ENCODE results near the gene ELN.
A peak's percentile ranks its signal among the peaks of the same experiment; 100 is the strongest.

ELN gene

DNA sequence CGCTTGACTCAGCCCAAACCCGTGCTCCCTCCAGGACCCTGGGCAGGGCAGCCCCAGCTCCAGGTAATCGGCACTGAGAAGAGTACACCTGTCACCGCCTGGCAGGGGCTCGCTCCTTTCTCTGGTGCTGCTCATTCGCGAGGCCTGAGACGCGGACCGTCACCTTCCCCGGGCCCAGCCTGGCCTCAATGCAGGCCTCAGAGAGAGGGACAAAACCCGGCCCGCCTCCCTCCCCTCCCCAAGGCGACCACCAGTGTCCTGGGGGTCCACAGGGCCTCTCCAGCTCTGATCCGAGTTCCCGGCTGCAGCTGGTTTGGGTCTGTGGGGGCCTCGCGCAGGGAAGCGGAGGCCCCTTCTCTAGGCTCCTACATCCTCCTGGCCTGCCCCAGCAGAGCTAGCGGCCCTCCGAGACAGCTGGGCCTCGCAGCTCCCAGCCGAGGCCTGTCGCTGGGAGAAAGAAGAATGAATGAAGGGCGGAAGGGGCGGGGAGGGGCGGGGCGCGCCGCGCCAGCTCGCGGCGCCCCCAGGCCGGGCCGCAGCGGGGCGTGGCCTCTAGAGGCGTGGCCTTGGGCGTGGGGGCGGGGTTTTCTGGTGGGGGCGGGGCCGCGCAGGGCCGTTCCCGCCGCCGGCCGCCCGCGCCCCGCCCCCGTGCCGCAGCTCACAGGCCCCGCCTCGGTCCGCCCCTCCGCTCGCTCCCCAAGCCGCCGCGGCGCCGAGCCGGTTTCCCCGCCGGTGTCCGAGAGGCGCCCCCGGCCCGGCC is 55.3 kb downstream of the ELN start, which contains the start of gene LIMK1:
Gene LIMK1 (plus strand): TSS at position 688 of the 760 bp plus-strand sequence. CDS start 187 bp downstream, outside the sequence.
- H3K27ac ChIP-seq (ENCODE audit: low read depth, low read length): no peak within 1 kb of the TSS
- H3K36me3 ChIP-seq (ENCODE audit: control insufficient read depth in 5 of 5, insufficient read depth in 5 of 5, low read length in 5 of 5): peaks cover 0 to 5% (median 2%) of the 10 kb centered on the region in 5 donors
- H3K4me3 ChIP-seq (ENCODE audit: low read depth in 1 of 5, low read length in 5 of 5): peak within 1 kb of the TSS; percentile 53 to 63 (median 55)
- H3K27me3 ChIP-seq (ENCODE audit: control insufficient read depth in 5 of 5, insufficient read depth in 4 of 5, low read length in 5 of 5): no peaks in the 10 kb centered on the region
- H3K4me1 ChIP-seq (ENCODE audit: control insufficient read depth in 5 of 5, insufficient read depth in 5 of 5, low read length in 5 of 5): peaks cover 3 to 24% (median 20%) of the 10 kb centered on the region in 5 donors
- H3K9me3 ChIP-seq (ENCODE audit: control insufficient read depth in 5 of 5, low read length in 5 of 5): no peaks in the 10 kb centered on the region
- H3K9ac ChIP-seq (ENCODE audit: low read length in 5 of 5): peak within 1 kb of the TSS in 4 of 5 donors; percentile 53 to 78 (median 74)

DNA sequence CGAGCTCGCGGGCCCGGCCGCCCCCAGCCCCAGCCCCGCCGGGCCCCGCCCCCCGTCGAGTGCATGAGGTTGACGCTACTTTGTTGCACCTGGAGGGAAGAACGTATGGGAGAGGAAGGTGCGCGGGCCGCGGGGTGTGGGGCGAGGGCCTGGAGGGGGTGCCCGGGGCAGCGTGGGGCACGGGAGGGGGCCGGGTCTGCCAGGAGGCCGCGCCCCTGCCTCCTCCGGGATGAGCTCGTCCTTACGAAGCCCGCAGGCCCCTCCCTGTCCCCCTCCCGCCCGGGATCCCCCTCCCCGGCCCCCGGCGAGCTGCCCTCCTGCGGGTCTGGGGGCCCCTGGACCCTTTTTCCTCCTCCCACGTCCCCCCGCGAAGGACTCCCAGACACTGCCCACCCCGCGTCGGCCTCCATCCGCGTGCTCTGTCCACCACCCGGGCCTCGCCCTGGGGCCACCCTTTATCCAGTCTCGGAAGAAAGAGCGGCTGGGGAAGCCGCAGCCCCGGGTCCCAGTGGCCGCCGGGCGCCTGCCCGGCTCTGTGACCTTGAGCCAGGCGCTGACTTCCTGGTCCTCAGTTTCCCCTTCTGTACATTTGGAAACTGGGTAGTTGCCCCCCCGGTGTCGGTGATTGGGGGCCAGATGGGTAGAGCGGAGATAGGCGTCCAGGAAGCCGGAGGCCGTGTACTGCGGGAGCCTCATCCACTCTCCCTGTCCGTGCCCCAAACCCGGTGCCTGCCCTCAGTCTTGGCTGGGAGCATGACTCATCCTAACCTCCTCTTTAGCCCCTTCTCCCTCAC is 56.2 kb downstream of the ELN start:
- Histone ChIP-seq H3K36me3 (ENCODE audit: control insufficient read depth in 5 of 5, insufficient read depth in 5 of 5, low read length in 5 of 5) (peaks cover 0 to 7% (median 3%) of the 10 kb centered on the region in 5 donors), H3K9me3 (ENCODE audit: control insufficient read depth in 5 of 5, low read length in 5 of 5) (no peaks in the 10 kb centered on the region), H3K4me1 (ENCODE audit: control insufficient read depth in 5 of 5, insufficient read depth in 5 of 5, low read length in 5 of 5) (peaks cover 2 to 21% (median 19%) of the 10 kb centered on the region in 5 donors), H3K27ac (ENCODE audit: low read depth, low read length) (no peak overlapping the region), H3K9ac (ENCODE audit: low read length in 5 of 5) (peak overlapping the region in 4 of 5 donors; percentile 53 to 78 (median 70)), H3K27me3 (ENCODE audit: control insufficient read depth in 5 of 5, insufficient read depth in 4 of 5, low read length in 5 of 5) (no peaks in the 10 kb centered on the region), H3K4me3 (ENCODE audit: low read depth in 1 of 5, low read length in 5 of 5) (peak overlapping the region; percentile 53 to 57 (median 55))

DNA sequence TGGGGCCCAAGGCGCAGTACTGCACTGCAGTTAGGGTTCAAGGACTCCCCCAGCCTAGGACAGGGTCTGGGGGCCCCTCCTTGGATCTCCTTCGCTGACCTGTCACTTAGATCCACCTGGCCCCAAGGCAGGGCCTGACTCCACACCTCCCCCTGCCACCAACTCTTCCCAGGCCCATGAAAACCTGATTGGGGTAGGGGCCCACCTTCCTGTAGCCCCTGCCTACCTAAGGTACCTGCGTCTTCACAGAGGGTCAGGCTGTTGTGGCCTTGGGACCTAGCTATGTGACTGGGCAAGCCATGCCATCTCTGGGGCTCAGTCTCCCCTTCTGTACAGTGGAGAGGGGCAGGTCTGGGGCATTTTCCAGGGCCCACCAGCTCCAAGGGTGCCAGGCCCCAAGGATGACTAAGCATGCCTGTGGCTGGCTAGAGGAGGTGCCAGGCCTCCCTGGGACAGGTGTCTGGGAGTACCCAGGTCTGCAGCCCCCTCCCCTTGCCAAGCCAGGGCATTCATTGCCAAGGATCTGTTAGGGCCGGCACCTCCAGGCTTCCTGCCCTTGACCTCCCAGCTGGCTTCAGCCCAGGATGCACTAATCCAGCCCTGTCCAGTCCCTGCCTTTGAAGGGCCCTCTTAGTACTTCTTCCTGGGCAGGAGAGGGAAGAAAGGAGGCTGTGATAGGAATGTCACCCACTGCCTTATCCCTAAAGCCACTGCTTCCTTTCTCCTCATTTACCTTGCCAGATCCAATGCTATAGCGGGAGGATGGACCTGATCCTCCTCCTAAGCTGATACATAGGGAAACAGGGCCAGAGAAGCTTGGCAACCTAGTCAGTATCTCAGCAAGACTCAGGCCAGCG is 57.0 kb downstream of the ELN start:
- H3K9me3 ChIP-seq (ENCODE audit: control insufficient read depth in 5 of 5, low read length in 5 of 5): no peaks in the 10 kb centered on the region
- H3K27ac ChIP-seq (ENCODE audit: low read depth, low read length): no peak overlapping the region
- H3K4me3 ChIP-seq (ENCODE audit: low read depth in 1 of 5, low read length in 5 of 5): peak overlapping the region; percentile 53 to 57 (median 55)
- H3K9ac ChIP-seq (ENCODE audit: low read length in 5 of 5): peak overlapping the region in 3 of 5 donors; percentile 53 to 71 (median 70)
- H3K4me1 ChIP-seq (ENCODE audit: control insufficient read depth in 5 of 5, insufficient read depth in 5 of 5, low read length in 5 of 5): peaks cover 0 to 20% (median 19%) of the 10 kb centered on the region in 5 donors
- H3K36me3 ChIP-seq (ENCODE audit: control insufficient read depth in 5 of 5, insufficient read depth in 5 of 5, low read length in 5 of 5): peaks cover 0 to 7% (median 3%) of the 10 kb centered on the region in 5 donors
- H3K27me3 ChIP-seq (ENCODE audit: control insufficient read depth in 5 of 5, insufficient read depth in 4 of 5, low read length in 5 of 5): no peaks in the 10 kb centered on the region

DNA sequence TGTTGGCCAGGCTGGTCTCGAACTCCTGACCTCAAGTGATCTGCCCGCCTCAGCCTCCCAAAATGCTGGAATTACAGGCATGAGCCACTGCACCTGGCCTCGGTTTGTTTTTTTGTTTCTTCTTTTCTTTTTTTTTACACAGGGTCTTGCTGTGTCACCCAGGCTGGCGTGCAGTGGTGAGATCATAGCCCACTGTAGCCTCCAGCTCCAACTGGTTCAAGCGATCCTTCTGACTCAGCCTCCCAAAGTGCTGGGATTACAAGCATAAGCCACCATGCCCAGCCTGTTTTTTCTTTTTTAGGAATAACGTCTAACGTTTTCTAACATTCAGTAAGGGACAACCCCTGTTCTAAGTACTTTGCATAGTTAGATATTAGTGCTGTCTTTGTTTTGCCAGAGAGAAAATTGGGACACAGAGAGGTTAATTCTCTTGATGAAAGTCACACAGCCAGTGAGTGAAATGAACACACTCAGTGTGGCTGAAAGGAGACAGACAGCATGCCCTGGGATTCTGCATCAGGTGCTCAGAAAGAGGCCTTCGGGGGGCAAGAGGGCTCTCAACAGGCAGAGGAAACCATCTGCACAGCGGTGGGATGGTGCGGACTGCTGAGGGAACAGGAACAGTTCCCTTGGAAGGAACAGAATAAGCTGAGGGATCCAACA is 59.9 kb downstream of the ELN start:
- Histone ChIP-seq H3K9me3 (ENCODE audit: control insufficient read depth in 5 of 5, low read length in 5 of 5) (no peaks in the 10 kb centered on the region), H3K4me1 (ENCODE audit: control insufficient read depth in 5 of 5, insufficient read depth in 5 of 5, low read length in 5 of 5) (peaks cover 0 to 27% (median 24%) of the 10 kb centered on the region in 5 donors), H3K27ac (ENCODE audit: low read depth, low read length) (no peak overlapping the region), H3K27me3 (ENCODE audit: control insufficient read depth in 5 of 5, insufficient read depth in 4 of 5, low read length in 5 of 5) (peaks cover 0 to 5% (median 0%) of the 10 kb centered on the region in 5 donors), H3K9ac (ENCODE audit: low read length in 5 of 5) (no peak overlapping the region), H3K4me3 (ENCODE audit: low read depth in 1 of 5, low read length in 5 of 5) (no peak overlapping the region), H3K36me3 (ENCODE audit: control insufficient read depth in 5 of 5, insufficient read depth in 5 of 5, low read length in 5 of 5) (peaks cover 0 to 7% (median 3%) of the 10 kb centered on the region in 5 donors)

DNA sequence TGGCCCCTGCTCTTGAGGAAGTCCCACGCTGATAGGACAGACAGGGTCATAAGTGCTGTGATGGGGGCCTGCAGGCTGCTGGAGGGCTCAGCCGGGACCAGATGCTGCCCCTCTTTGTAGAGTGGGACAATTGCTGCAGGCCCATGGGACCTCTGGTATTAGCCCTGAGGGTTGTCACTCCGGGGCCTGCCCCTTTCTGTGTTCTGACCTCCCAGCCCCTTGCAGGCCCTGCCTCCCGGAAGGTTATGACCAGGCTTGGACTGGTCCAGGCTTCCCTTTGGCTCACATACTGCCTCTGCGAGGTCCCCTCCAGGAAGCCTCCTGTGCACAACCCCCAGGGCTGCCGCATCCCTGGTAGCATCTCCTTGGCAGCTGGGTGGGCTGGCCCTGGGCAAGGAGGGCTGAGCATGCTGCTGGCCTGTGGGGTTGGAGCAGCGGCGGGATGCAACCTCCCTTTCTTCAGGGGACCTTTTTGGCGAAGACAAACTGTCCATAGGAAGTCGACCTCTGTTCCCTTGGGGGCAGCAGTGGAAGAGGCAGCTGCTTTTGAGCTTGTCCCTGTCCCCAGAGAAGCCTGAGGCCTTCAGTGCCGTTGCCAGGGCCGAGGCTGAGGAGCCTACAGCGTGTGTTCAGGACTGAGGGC is 64.5 kb downstream of the ELN start:
- Histone ChIP-seq H3K4me1 (ENCODE audit: control insufficient read depth in 5 of 5, insufficient read depth in 5 of 5, low read length in 5 of 5) (peaks cover 4 to 33% (median 28%) of the 10 kb centered on the region in 5 donors), H3K4me3 (ENCODE audit: low read depth in 1 of 5, low read length in 5 of 5) (peak overlapping the region in 2 of 5 donors; percentile 25 to 49), H3K36me3 (ENCODE audit: control insufficient read depth in 5 of 5, insufficient read depth in 5 of 5, low read length in 5 of 5) (peaks cover 0 to 13% (median 3%) of the 10 kb centered on the region in 5 donors), H3K27me3 (ENCODE audit: control insufficient read depth in 5 of 5, insufficient read depth in 4 of 5, low read length in 5 of 5) (peaks cover 0 to 8% (median 0%) of the 10 kb centered on the region in 5 donors), H3K9ac (ENCODE audit: low read length in 5 of 5) (peak overlapping the region in 1 of 5 donors; percentile 41), H3K9me3 (ENCODE audit: control insufficient read depth in 5 of 5, low read length in 5 of 5) (peaks cover 0 to 3% (median 0%) of the 10 kb centered on the region in 5 donors), H3K27ac (ENCODE audit: low read depth, low read length) (no peak overlapping the region)

DNA sequence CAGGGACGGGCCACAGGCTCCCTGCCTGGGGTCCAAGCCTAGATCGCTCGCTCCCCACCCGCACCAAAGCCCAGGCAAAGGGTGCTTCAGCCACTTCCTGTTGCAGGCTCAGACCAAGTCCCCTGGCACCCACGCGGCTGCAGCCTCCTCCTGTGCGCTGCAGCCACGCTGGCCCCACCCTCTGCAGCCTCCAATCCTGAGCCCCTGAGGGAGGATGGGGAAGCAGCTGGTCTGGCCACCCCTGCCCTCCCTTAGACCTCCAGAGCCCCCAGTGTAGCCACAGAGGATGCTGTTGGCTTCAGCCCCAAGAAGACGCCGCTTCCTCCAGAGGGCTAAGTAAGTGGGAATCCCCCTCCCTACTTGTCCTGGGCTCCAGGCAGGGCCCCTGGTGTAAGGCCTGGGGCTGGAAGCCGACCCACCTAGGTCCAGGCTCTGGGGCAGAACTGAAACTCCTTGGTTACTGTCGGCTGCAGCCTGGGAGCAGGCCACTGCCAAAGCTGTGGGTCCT is 65.0 kb downstream of the ELN start:
- Histone ChIP-seq H3K9me3 (ENCODE audit: control insufficient read depth in 5 of 5, low read length in 5 of 5) (peaks cover 0 to 3% (median 0%) of the 10 kb centered on the region in 5 donors), H3K27ac (ENCODE audit: low read depth, low read length) (no peak overlapping the region), H3K4me3 (ENCODE audit: low read depth in 1 of 5, low read length in 5 of 5) (peak overlapping the region in 2 of 5 donors; percentile 25 to 49), H3K4me1 (ENCODE audit: control insufficient read depth in 5 of 5, insufficient read depth in 5 of 5, low read length in 5 of 5) (peaks cover 4 to 33% (median 28%) of the 10 kb centered on the region in 5 donors), H3K27me3 (ENCODE audit: control insufficient read depth in 5 of 5, insufficient read depth in 4 of 5, low read length in 5 of 5) (peaks cover 0 to 8% (median 0%) of the 10 kb centered on the region in 5 donors), H3K9ac (ENCODE audit: low read length in 5 of 5) (peak overlapping the region in 1 of 5 donors; percentile 41), H3K36me3 (ENCODE audit: control insufficient read depth in 5 of 5, insufficient read depth in 5 of 5, low read length in 5 of 5) (peaks cover 0 to 15% (median 6%) of the 10 kb centered on the region in 5 donors)

DNA sequence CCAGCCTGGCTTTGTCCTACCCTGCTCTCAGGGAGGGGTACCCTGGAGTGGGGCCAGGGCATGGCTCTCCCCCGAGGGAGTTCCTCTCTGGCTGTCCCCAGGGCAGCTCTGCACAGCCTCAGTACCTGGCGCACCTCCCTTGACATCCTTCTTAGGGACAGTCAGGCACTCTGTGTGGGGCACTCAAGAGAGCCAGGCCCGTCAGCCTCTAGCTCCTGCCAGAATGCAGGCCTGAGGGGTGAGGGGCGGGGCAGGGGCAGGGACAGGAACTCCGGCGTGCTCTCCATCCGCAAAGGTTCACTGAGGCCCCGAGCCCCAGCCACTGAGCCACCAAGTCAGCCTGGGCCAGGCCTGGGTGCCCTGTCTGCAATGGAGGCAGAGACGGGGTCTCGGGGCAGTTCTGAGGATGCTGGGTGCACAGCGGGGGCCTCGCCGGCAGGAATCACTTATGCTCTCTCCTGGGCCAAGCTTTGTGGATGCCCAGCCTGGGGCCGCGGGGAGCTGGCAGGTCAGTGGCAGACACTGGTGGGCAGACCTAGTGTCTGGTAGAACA is 65.8 kb downstream of the ELN start:
- Histone ChIP-seq H3K27me3 (ENCODE audit: control insufficient read depth in 5 of 5, insufficient read depth in 4 of 5, low read length in 5 of 5) (peaks cover 0 to 8% (median 0%) of the 10 kb centered on the region in 5 donors), H3K36me3 (ENCODE audit: control insufficient read depth in 5 of 5, insufficient read depth in 5 of 5, low read length in 5 of 5) (peaks cover 0 to 12% (median 5%) of the 10 kb centered on the region in 5 donors), H3K4me1 (ENCODE audit: control insufficient read depth in 5 of 5, insufficient read depth in 5 of 5, low read length in 5 of 5) (peaks cover 4 to 33% (median 28%) of the 10 kb centered on the region in 5 donors), H3K4me3 (ENCODE audit: low read depth in 1 of 5, low read length in 5 of 5) (peak overlapping the region in 4 of 5 donors; percentile 44 to 69 (median 66)), H3K9ac (ENCODE audit: low read length in 5 of 5) (peak overlapping the region in 2 of 5 donors; percentile 25 to 61), H3K27ac (ENCODE audit: low read depth, low read length) (no peak overlapping the region), H3K9me3 (ENCODE audit: control insufficient read depth in 5 of 5, low read length in 5 of 5) (peaks cover 0 to 3% (median 0%) of the 10 kb centered on the region in 5 donors)
